GM12878 (cell line): ENCODE measurements around the gene CMYA5. TPM values are rescaled to one million over a fixed set of nuclear protein-coding genes. Genes with fewer than 3 reads are reported as not detected.

Experiments
- ATAC-seq: fragments of 200-7000 bp; cut with Tn5 transposase; 3 replicates; pipeline ENCODE4 v1.9.1; 2020; ENCODE audit warnings: mild to moderate bottlenecking, moderate library complexity
- BruUV-seq: library from RNA; stranded (reverse); fragments of 400-500 nt; replicated peaks from 2 replicates; lab custom pipeline; 2021; lab: Mats Ljungman, UMichigan
- CTCF ChIA-PET: fragments of 300-600 bp; sonication (Branson Sonifier 250); formaldehyde crosslinking; extraction: SDS; loops from one replicate; lab custom pipeline; 2021; ENCODE audit warnings: inconsistent platforms; lab: Yijun Ruan, JAX
- POLR2A ChIA-PET: fragments of 350-600 bp; formaldehyde crosslinking; extraction: SDS; loops from one replicate; lab custom pipeline; 2021; ENCODE audit warnings: inconsistent platforms; lab: Charles Lee
- RAD21 ChIA-PET: fragments of 300-600 bp; sonication (Branson Sonifier 250); formaldehyde crosslinking; loops from one replicate; lab custom pipeline; 2023; ENCODE audit warnings: antibody characterized with exemption; ENCODE audit not compliant: unreplicated experiment; lab: Charles Lee
- SMC1A ChIA-PET: fragments of 300-600 bp; sonication (Branson Sonifier 250); formaldehyde crosslinking; loops from one replicate; lab custom pipeline; 2023; ENCODE audit not compliant: unreplicated experiment, uncharacterized antibody; lab: Charles Lee
- DNase-seq: peaks from one replicate; pipeline ENCODE4 v3.0.0-alpha.2; 2011; ENCODE audit warnings: low read depth, low spot score
- FAIRE-seq: peaks from 3 replicates; lab custom pipeline; 2011; peaks lifted over from hg19 to GRCh38; lab: Jason Lieb, UNC
- H2AFZ ChIP-seq: 2 replicates; pipeline ENCODE4 v1.6.0; 2011; ENCODE audit warnings: low read depth, low read length, control low read depth; ENCODE audit not compliant: control insufficient read depth
- H3K27ac ChIP-seq: 2 replicates; pipeline ENCODE4 v1.5.1; 2011; ENCODE audit warnings: control low read depth; ENCODE audit not compliant: control insufficient read depth, insufficient read depth
- H3K27me3 ChIP-seq, 2 experiments: replicated peaks in 1 of 2; 2 replicates each; pipeline versions ENCODE4 v1.6.0 to v1.6.1; 2011; ENCODE audit warnings: low read length in 1 of 2; ENCODE audit not compliant: control insufficient read depth in 2 of 2, insufficient read depth in 2 of 2
- H3K36me3 ChIP-seq, 2 experiments: 2 replicates each; pipeline ENCODE4 v1.5.1; 2011; ENCODE audit warnings: low read length in 1 of 2; ENCODE audit not compliant: control insufficient read depth in 2 of 2, insufficient read depth in 2 of 2
- H3K4me1 ChIP-seq: 2 replicates; pipeline ENCODE4 v1.6.1; 2011; ENCODE audit warnings: mild to moderate bottlenecking, low read length, moderate library complexity, mixed read lengths; ENCODE audit not compliant: control insufficient read depth, insufficient read depth
- H3K4me2 ChIP-seq: 2 replicates; pipeline ENCODE4 v1.6.0; 2011; ENCODE audit warnings: control low read depth; ENCODE audit not compliant: control insufficient read depth, insufficient read depth
- H3K4me3 ChIP-seq: fragments of 200-600 bp; sonication (generic); 2 replicates; pipeline ENCODE4 v1.5.1; 2016
- H3K79me2 ChIP-seq: 2 replicates; pipeline ENCODE4 v1.6.0; 2011; ENCODE audit warnings: low read length; ENCODE audit not compliant: control insufficient read depth, insufficient read depth
- H3K9ac ChIP-seq: 2 replicates; pipeline ENCODE4 v1.8.0; 2011; ENCODE audit warnings: low read length, control low read depth, mixed read lengths; ENCODE audit not compliant: control insufficient read depth, insufficient read depth
- H3K9me3 ChIP-seq: replicated peaks from 3 replicates; pipeline ENCODE4 v1.5.1; 2011; ENCODE audit warnings: mild to moderate bottlenecking, low read length; ENCODE audit not compliant: control insufficient read depth, insufficient read depth
- H4K20me1 ChIP-seq: 2 replicates; pipeline ENCODE4 v1.6.0; 2011; ENCODE audit not compliant: control insufficient read depth, insufficient read depth
- FOS ChIP-seq: IDR thresholded peaks from 3 replicates; pipeline ENCODE4 v1.6.1; 2011; ENCODE audit warnings: borderline replicate concordance; ENCODE audit not compliant: insufficient read length; ENCODE audit errors: extremely low read depth
- HCFC1 ChIP-seq: fragments of 150-350 bp; IDR thresholded peaks from 2 replicates; pipeline ENCODE4 v1.6.1; 2014; ENCODE audit warnings: low read length
- NFYB ChIP-seq: IDR thresholded peaks from 2 replicates; pipeline ENCODE4 v1.6.1; 2011; ENCODE audit warnings: low read depth, mild to moderate bottlenecking, low read length, improper control_type of control experiment, moderate library complexity; ENCODE audit not compliant: insufficient read depth
- NR2C1 ChIP-seq: fragments of 450-650 bp; IDR thresholded peaks from 2 replicates; pipeline ENCODE4 v1.6.1; 2017; ENCODE audit warnings: antibody characterized with exemption, mild to moderate bottlenecking, moderate library complexity
- PAX5 ChIP-seq: IDR thresholded peaks from 2 replicates; pipeline ENCODE4 v1.6.1; 2011; ENCODE audit warnings: low read depth, low read length, borderline replicate concordance
- POU2F2 ChIP-seq: IDR thresholded peaks from 3 replicates; pipeline ENCODE4 v1.6.1; 2011; ENCODE audit warnings: low read depth, mild to moderate bottlenecking, low read length, borderline replicate concordance
- PRDM15 ChIP-seq: fragments of 450-650 bp; formaldehyde crosslinking; IDR thresholded peaks from 2 replicates; pipeline ENCODE4 v1.4.0; 2020; ENCODE audit warnings: mild to moderate bottlenecking, moderate library complexity
- RB1 ChIP-seq: fragments of 450-650 bp; formaldehyde crosslinking; IDR thresholded peaks from 2 replicates; pipeline ENCODE4 v1.6.1; 2017; ENCODE audit warnings: mild to moderate bottlenecking, borderline replicate concordance
- REST ChIP-seq: IDR thresholded peaks from 2 replicates; pipeline ENCODE4 v1.6.1; 2012; ENCODE audit warnings: mild to moderate bottlenecking, low read depth, low read length
- SMARCA5 ChIP-seq: fragments of 450-650 bp; IDR thresholded peaks from 2 replicates; pipeline ENCODE4 v1.6.1; 2017; ENCODE audit warnings: mild to moderate bottlenecking
- ZNF622 ChIP-seq: fragments of 450-650 bp; IDR thresholded peaks from 2 replicates; pipeline ENCODE4 v1.6.1; 2017; ENCODE audit warnings: mild to moderate bottlenecking, inconsistent platforms
- in situ Hi-C: fragments of 300-500 bp; cut with MboI; formaldehyde crosslinking; loops from 9 replicates; pipeline ENCODE4 v1.14.3; 2018; ENCODE audit warnings: mixed read lengths
- intact Hi-C: fragments of 100-400 bp; cut with micrococcal nuclease; formaldehyde crosslinking; loops from one replicate; pipeline ENCODE4 v1.14.2; 2022; ENCODE audit not compliant: unreplicated experiment
- polyA plus RNA-seq, 11 experiments: library from polyadenylated mRNA; depleted of rRNA in 4 of 11; unstranded in 6 of 11; stranded (reverse) in 5 of 11; fragments of >200 nt; fragmentation: Nextera tagmentation in 4 of 11; fragmentation: Illumina TruSeq in 1 of 11; extraction: Ambion mirVana in 4 of 11; extraction: Trizol in 1 of 11; gene quantifications; 1 replicate in 1 of 11; 2 replicates in 10 of 11; pipeline versions ENCODE4 v1.2.1 to v1.2.3, GENCODE V29; 2011 to 2016; ENCODE audit warnings: inconsistent platforms in 2 of 11, missing spikeins in 2 of 11, low read depth in 1 of 11
- total RNA-seq, 4 experiments: library from RNA; depleted of rRNA in 3 of 4; stranded (reverse); fragments of >200 nt in 3 of 4; fragmentation: Illumina TruSeq in 1 of 4; extraction: Trizol in 1 of 4; gene quantifications; 2 replicates each; pipeline versions ENCODE4 v1.2.1 to v1.2.3, GENCODE V29; 2013 to 2021
- TF ChIP-seq, protein P1 (sequence below): IDR thresholded peaks from 2 replicates; pipeline ENCODE4 v1.6.1; 2012; ENCODE audit warnings: low read depth, low read length, improper control_type of control experiment
- TF ChIP-seq, protein P2 (sequence below): fragments of 450-650 bp; IDR thresholded peaks from 2 replicates; pipeline ENCODE4 v1.6.1; 2017; ENCODE audit warnings: borderline replicate concordance
- TF ChIP-seq, protein P3 (sequence below): fragments of 450-650 bp; IDR thresholded peaks from 2 replicates; pipeline ENCODE4 v1.6.1; 2017; ENCODE audit warnings: mild to moderate bottlenecking

CMYA5 gene
- total and polyA plus RNA-seq, 10 of the 15 experiments (the other 5 are each of a cell fraction or from before 2014, with no cell fraction given): 0.01 to 0.34 (median 0.16) TPM; not detected in 1

DNA sequence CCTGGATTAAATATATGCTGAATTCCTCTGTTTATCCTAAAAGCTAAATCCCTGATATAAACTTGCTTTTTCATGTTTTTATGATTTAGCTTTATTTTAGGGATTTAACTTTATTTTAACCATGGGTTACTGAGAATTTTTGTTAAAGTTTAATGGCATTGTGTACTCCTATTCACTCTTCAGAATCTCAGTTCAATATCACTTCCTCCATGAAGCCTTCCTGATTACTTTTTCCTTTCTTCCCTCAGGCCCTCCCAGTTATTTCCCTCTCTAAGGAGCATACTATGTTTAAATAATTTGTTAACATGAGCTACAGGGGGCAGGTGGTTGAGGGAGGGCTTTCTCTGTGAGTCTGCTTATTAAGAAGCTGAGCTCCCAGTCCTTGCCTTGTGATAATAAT is 151.5 kb downstream of the CMYA5 start:
- Histone ChIP-seq H3K27ac (no peak overlapping the region), H3K9me3 (no peaks in the 10 kb centered on the region; the same call in 2 of the 3 replicates), H3K27me3 (no peaks in the 10 kb centered on the region), H3K9ac (no peak overlapping the region), H2AFZ (no peak overlapping the region), H3K4me1 (no peaks in the 10 kb centered on the region), H4K20me1 (no peaks in the 10 kb centered on the region), H3K79me2 (no peaks in the 10 kb centered on the region), H3K36me3 (no peaks in the 10 kb centered on the region), H3K4me2 (no peak overlapping the region), H3K4me3 (no peak overlapping the region)
- RAD21 ChIA-PET: no interaction called here
- BruUV-seq: no TSS peak
- POLR2A ChIA-PET: interaction anchor here (0.6 kb wide), 1 partner anchor 11 kb away, joined by 6 read pairs; no protein-coding TSS in a partner anchor
- CTCF ChIA-PET: interaction anchor here (0.5 to 1.4 kb wide), 2 partner anchors 242 to 699 kb away, joined by 3 read pairs; no protein-coding TSS in a partner anchor
- intact Hi-C loops (no loop called here), in situ Hi-C loops (no loop called here)
- FAIRE-seq (no peak), ATAC-seq (no peak), DNase-seq (no peak)
- SMC1A ChIA-PET: interaction anchor here (0.6 to 1.4 kb wide), 2 partner anchors 25 to 1132 kb away, joined by 3 read pairs; no protein-coding TSS in a partner anchor
- TF ChIP-seq PAX5 (no peak), REST (no peak), RB1 (no peak), FOS (no peak), ZNF622 (no peak), POU2F2 (no peak), HCFC1 (no peak), NR2C1 (no peak), PRDM15 (CRISPR knock-in tag) (no peak), NFYB (no peak), SMARCA5 (no peak)
- TF ChIP-seq, protein P1, sequence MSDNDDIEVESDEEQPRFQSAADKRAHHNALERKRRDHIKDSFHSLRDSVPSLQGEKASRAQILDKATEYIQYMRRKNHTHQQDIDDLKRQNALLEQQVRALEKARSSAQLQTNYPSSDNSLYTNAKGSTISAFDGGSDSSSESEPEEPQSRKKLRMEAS: no peak
- TF ChIP-seq, protein P2, sequence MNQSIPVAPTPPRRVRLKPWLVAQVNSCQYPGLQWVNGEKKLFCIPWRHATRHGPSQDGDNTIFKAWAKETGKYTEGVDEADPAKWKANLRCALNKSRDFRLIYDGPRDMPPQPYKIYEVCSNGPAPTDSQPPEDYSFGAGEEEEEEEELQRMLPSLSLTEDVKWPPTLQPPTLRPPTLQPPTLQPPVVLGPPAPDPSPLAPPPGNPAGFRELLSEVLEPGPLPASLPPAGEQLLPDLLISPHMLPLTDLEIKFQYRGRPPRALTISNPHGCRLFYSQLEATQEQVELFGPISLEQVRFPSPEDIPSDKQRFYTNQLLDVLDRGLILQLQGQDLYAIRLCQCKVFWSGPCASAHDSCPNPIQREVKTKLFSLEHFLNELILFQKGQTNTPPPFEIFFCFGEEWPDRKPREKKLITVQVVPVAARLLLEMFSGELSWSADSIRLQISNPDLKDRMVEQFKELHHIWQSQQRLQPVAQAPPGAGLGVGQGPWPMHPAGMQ: no peak
- TF ChIP-seq, protein P3, sequence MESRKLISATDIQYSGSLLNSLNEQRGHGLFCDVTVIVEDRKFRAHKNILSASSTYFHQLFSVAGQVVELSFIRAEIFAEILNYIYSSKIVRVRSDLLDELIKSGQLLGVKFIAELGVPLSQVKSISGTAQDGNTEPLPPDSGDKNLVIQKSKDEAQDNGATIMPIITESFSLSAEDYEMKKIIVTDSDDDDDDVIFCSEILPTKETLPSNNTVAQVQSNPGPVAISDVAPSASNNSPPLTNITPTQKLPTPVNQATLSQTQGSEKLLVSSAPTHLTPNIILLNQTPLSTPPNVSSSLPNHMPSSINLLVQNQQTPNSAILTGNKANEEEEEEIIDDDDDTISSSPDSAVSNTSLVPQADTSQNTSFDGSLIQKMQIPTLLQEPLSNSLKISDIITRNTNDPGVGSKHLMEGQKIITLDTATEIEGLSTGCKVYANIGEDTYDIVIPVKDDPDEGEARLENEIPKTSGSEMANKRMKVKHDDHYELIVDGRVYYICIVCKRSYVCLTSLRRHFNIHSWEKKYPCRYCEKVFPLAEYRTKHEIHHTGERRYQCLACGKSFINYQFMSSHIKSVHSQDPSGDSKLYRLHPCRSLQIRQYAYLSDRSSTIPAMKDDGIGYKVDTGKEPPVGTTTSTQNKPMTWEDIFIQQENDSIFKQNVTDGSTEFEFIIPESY: no peak
